Neuron (in vitro differentiated cells): ENCODE data around the gene ADCY10.

Source experiments
- H2AFZ ChIP-seq: one replicate; pipeline ENCODE4 v1.6.1; 2013; ENCODE audit warnings: low read depth, mild to moderate bottlenecking, inconsistent platforms, low read length, moderate library complexity
- H3K27me3 ChIP-seq: one replicate; pipeline ENCODE4 v1.6.1; 2013; ENCODE audit warnings: low read length; ENCODE audit not compliant: insufficient read depth
- H3K36me3 ChIP-seq: one replicate; pipeline ENCODE4 v1.6.1; 2013; ENCODE audit warnings: low read length; ENCODE audit not compliant: insufficient read depth
- H3K4me1 ChIP-seq: one replicate; pipeline ENCODE4 v1.6.1; 2013; ENCODE audit warnings: low read length; ENCODE audit not compliant: insufficient read depth
- H3K4me3 ChIP-seq: 2 replicates; pipeline ENCODE4 v1.5.1; 2013; ENCODE audit warnings: mild to moderate bottlenecking, low read length, moderate library complexity
- H3K9me3 ChIP-seq: one replicate; pipeline ENCODE4 v1.6.1; 2013; ENCODE audit warnings: low read length

ADCY10 gene

DNA sequence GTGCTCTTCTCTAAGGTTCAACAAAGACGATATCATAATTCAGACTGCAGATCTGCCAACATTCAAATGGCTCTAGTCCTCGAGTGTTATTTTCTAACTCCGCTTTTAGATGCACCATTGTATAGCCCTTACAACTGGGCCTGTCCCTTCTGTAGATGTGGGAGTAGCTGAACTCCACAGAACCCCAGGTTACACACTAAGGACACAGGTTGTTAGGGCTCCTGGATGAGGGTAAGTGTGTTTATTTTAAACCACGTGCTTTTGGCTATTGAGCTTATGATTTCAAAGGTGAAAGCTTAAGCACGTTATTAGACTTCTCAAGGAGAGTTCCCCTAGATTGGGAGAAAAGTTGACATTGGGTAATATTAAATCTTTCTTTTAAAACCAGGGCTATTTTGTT, 127.4 kb downstream of the ADCY10 start:
- peaks cover 42% of the 10 kb centered on the region for H3K36me3 ChIP-seq
- H2AFZ ChIP-seq: no peak overlapping the region

GRCh38 chr1:167784876-167785550, 128.9 kb downstream of the ADCY10 start:
- Histone ChIP-seq H3K9me3 (peaks cover 2% of the 10 kb centered on the region), H3K36me3 (peaks cover 45% of the 10 kb centered on the region), H3K4me1 (no peaks in the 10 kb centered on the region)

More for the DNA sequence above, 127.4 kb downstream of the ADCY10 start:
- H3K27me3 ChIP-seq: no peaks in the 10 kb centered on the region
- H3K4me3 ChIP-seq: no peak overlapping the region
- H3K4me1 ChIP-seq: no peaks in the 10 kb centered on the region
- no peaks in the 10 kb centered on the region for H3K9me3 ChIP-seq

DNA sequence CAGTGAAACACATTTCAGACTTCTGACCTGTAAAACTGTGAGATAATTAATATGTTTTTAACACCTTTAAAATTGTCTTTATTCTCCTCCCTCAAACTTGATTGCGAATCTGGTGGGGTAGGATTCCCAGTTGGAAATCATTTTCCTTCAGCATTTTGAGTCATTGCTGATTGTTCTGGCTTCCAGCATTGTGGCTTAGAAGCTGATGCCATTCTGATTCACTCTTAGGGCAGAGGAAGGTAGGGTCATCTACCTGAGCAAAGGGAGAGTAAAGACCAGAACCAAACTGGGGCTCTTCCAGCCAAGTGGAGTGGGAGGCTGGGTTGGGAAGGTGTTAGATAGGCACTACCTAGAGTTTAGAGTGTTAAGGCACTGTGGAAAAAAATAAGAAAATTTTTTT, 131.0 kb downstream of the ADCY10 start:
- no peaks in the 10 kb centered on the region for H3K27me3 ChIP-seq
- H3K9me3 ChIP-seq: peaks cover 2% of the 10 kb centered on the region
- H3K4me3 ChIP-seq: no peak overlapping the region
- peaks cover 39% of the 10 kb centered on the region for H3K36me3 ChIP-seq
- no peaks in the 10 kb centered on the region for H3K4me1 ChIP-seq
- H2AFZ ChIP-seq: no peak overlapping the region

More at GRCh38 chr1:167784876-167785550, 128.9 kb downstream of the ADCY10 start:
- no peak overlapping the region for H3K4me3 ChIP-seq
- H3K27me3 ChIP-seq: no peaks in the 10 kb centered on the region
- H2AFZ ChIP-seq: no peak overlapping the region

- no peaks in the 10 kb centered on the region for H3K4me1 ChIP-seq
- H3K36me3 ChIP-seq: peaks cover 42% of the 10 kb centered on the region
- H3K9me3 ChIP-seq: peaks cover 2% of the 10 kb centered on the region
- H2AFZ ChIP-seq: no peak overlapping the region
- H3K4me3 ChIP-seq: no peak overlapping the region
- no peaks in the 10 kb centered on the region for H3K27me3 ChIP-seq
Observed at GRCh38 chr1:167781558-167781957, 132.4 kb downstream of the ADCY10 start.

DNA sequence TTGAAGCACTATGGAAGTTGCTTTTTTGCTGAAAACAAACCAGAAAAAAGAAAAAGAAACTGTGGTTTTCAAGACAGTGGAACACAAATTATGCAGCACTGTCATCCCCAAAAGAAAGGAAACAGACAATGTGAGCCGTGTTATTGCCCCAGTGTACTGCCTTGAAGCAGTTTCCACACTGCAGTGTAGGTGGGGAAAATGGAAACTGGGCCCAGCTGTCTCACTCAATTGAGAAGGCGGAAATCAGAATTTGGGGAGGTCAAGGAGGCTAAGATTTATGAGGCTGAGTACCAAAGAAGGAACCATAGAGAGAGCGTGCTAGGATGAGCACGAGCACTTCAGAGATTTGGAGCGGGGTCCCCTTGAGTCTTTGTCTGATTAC, 136.7 kb downstream of the ADCY10 start:
- Histone ChIP-seq H3K9me3 (peaks cover 2% of the 10 kb centered on the region), H3K4me1 (no peaks in the 10 kb centered on the region), H3K4me3 (no peak overlapping the region), H3K27me3 (no peaks in the 10 kb centered on the region), H3K36me3 (peaks cover 54% of the 10 kb centered on the region), H2AFZ (no peak overlapping the region)

DNA sequence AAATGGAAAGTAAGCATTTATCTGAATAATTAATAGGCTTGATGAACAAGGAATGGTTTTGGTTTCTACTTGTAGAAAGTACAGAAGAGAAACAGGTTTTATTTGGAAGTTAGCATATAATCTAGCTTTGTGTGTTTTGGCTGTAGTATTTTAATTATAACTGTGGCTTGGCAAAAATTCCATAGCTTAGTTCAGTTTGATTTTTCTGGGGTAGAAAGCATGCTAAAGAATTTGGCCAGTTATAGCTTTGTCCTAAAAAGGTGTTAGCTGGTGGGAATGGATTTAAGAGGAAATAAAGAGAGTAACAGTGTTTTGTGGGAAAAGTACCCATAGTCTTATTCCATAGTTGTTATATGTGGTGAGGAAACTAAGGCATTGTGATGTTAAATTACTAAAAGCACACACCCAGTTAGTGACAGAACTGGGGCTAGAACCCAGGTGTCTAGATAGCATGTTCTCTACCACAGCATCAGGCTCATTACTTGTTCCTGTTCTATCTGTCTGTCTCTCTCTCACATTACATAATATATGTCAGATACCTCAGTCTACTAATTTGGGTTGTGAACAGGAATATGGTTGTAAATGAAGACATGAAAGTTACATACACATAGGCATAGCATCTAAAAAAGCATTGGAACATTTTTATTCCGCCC, 137.2 kb downstream of the ADCY10 start:
- H3K36me3 ChIP-seq: peaks cover 55% of the 10 kb centered on the region

GRCh38 chr1:167776151-167776550, 137.8 kb downstream of the ADCY10 start:
- Histone ChIP-seq H3K27me3 (no peaks in the 10 kb centered on the region), H3K36me3 (peaks cover 55% of the 10 kb centered on the region), H3K4me1 (no peaks in the 10 kb centered on the region), H3K4me3 (no peak overlapping the region), H2AFZ (no peak overlapping the region), H3K9me3 (peaks cover 2% of the 10 kb centered on the region)

More for the DNA sequence above, 137.2 kb downstream of the ADCY10 start:
- Histone ChIP-seq H3K4me1 (no peaks in the 10 kb centered on the region), H3K9me3 (peaks cover 2% of the 10 kb centered on the region), H3K27me3 (no peaks in the 10 kb centered on the region), H3K4me3 (no peak overlapping the region), H2AFZ (no peak overlapping the region)

DNA sequence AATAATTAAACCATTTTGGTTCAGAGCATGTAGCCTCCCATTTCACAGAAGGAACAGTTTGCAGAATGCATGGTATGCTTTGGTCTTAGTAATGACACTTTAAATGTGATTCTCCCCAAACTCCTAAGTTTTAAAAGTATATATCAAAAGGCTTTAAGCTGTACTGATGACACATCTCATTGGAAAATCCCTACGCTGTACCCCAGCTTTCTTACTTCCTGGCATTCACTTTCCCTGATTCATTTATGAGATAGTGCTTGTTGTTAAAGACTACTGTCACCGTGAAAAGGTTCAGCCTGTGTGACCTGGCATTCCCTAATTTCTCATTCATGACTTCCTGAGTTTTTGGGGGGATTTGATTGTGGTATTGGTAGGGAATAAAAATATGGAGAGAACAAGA, 138.8 kb downstream of the ADCY10 start:
- Histone ChIP-seq H3K9me3 (no peaks in the 10 kb centered on the region), H3K4me3 (no peak overlapping the region), H2AFZ (no peak overlapping the region), H3K36me3 (peaks cover 56% of the 10 kb centered on the region), H3K27me3 (no peaks in the 10 kb centered on the region), H3K4me1 (no peaks in the 10 kb centered on the region)

GRCh38 chr1:167774710-167775109, 139.2 kb downstream of the ADCY10 start:
- no peaks in the 10 kb centered on the region for H3K9me3 ChIP-seq
- H3K4me1 ChIP-seq: no peaks in the 10 kb centered on the region
- H3K27me3 ChIP-seq: no peaks in the 10 kb centered on the region
- no peak overlapping the region for H2AFZ ChIP-seq
- H3K4me3 ChIP-seq: no peak overlapping the region
- peaks cover 55% of the 10 kb centered on the region for H3K36me3 ChIP-seq

DNA sequence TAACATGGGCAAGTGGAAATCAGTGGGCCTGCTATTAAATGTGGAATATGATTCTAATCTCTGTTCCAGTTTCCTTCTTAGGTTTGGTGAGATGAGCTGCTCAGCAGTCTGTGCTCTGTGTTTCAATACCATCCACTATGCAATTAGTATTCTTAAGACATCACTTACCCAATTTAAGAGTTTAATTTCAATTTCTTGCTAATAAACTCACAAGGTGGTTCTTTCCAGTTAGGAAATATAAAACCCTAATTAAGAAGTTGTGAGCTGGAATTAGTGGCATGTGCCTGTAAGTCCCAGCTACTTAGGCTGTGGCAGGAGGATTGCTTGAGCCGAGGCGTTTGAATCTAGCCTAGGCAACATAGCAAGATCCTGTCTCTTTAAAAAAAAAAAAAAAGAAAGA, 140.4 kb downstream of the ADCY10 start:
- peaks cover 62% of the 10 kb centered on the region for H3K36me3 ChIP-seq
- H3K9me3 ChIP-seq: no peaks in the 10 kb centered on the region
- H2AFZ ChIP-seq: no peak overlapping the region
- H3K4me1 ChIP-seq: no peaks in the 10 kb centered on the region
- no peaks in the 10 kb centered on the region for H3K27me3 ChIP-seq
- no peak overlapping the region for H3K4me3 ChIP-seq

DNA sequence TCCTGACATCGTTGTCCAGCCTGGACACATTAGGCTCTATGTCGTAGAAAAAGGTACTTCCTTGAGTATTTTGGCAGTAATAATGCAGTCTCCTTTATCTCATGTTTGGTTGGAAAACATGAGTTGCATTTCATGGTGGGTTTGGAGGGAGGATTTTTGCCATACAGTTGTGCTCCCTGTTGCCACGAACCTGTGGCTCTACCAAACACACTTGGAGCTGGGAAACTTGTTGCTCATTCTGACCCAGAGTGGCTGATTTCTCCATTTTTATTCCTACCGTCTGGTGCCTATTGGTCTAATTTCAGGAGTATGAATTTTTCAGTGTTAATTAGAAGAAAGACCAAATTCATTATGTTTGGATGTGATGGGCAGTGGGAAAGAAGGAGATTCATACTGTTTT, 141.5 kb downstream of the ADCY10 start:
- Histone ChIP-seq H3K27me3 (no peaks in the 10 kb centered on the region), H3K4me3 (no peak overlapping the region), H3K4me1 (no peaks in the 10 kb centered on the region), H2AFZ (no peak overlapping the region), H3K9me3 (no peaks in the 10 kb centered on the region), H3K36me3 (peaks cover 61% of the 10 kb centered on the region)

GRCh38 chr1:167770127-167770526, 143.8 kb downstream of the ADCY10 start:
- peaks cover 54% of the 10 kb centered on the region for H3K36me3 ChIP-seq
- no peaks in the 10 kb centered on the region for H3K4me1 ChIP-seq
- H3K27me3 ChIP-seq: no peaks in the 10 kb centered on the region
- H3K4me3 ChIP-seq: no peak overlapping the region
- H3K9me3 ChIP-seq: no peaks in the 10 kb centered on the region
- H2AFZ ChIP-seq: no peak overlapping the region

DNA sequence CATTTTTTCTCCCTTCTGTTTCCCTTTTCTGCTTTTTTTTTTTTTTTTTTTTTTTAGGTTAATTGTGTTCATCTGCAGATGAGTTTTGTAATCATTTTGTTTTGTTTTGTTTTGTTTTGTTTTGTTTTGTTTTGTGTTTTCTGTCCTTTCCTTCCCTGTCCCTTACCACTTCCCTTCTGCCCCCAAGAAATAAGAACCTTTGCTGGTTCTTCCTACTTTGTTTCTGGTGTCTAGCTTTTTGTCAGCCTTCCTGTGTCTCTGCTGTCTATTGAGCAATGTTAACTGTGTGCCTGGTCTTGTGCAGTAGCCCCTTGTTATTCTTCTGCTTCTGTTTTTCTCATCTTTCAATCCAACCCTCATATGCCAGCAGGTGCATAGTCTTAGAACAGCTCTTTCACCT, 146.2 kb downstream of the ADCY10 start:
- peaks cover 8% of the 10 kb centered on the region for H3K4me1 ChIP-seq
- peaks cover 2% of the 10 kb centered on the region for H3K9me3 ChIP-seq
- no peak overlapping the region for H2AFZ ChIP-seq
- H3K4me3 ChIP-seq: no peak overlapping the region
- peaks cover 37% of the 10 kb centered on the region for H3K36me3 ChIP-seq
- H3K27me3 ChIP-seq: no peaks in the 10 kb centered on the region
